ENCODE measurements around the gene CBX2. TPM values are rescaled to one million over a fixed set of nuclear protein-coding genes. Genes with fewer than 3 reads are reported as not detected.

Gene CBX2
- polyA plus RNA-seq, 2 of the 4 experiments (the other 2 are of a cell fraction): 7.4 to 16.4 TPM

GRCh38 chr17:79824893-79825579 lies 47.1 kb downstream of the CBX2 start:
- ATAC-seq (no peak), DNase-seq (ENCODE audit: low read depth in 1 of 2, low spot score in 1 of 2) (no peak), FAIRE-seq (no peak)
- WGBS (ENCODE audit: missing lambda C conversion rate): 78% methylated on average over 6 of the region's 6 CpGs
- Histone ChIP-seq H3K4me3 (no peak overlapping the region), H3K4me1 (peaks cover 14% of the 10 kb centered on the region), H3K27ac (no peak overlapping the region), H3K9me3 (no peaks in the 10 kb centered on the region), H3K4me2 (no peak overlapping the region)
- TF ChIP-seq ELK1 (IDR thresholded peaks at IDR 0.05; ENCODE audit: low read depth, low read length) (no peak), CBX2 (IDR thresholded peaks at IDR 0.05; ENCODE audit: borderline replicate concordance, low read depth) (no peak), RARB (CRISPR knock-in tag; IDR thresholded peaks at IDR 0.05) (no peak), USF2 (IDR thresholded peaks at IDR 0.05) (no peak), EP300 (IDR thresholded peaks at IDR 0.05) (no peak), CHD4 (IDR thresholded peaks at IDR 0.05; ENCODE audit: borderline replicate concordance) (no peak), TP53 (CRISPR knock-in tag; IDR thresholded peaks at IDR 0.05) (no peak), POLR2AphosphoS2 (conservative IDR thresholded peaks at IDR 0.05; ENCODE audit: low read length) (no peak)
- ChIA-PET CTCF (interaction anchor here (1.2 to 39.8 kb wide), 7 partner anchors 5 to 276 kb away, joined by 3 to 1281 read pairs (median 10); partner anchors contain the start of genes CBX4, CBX8 and GAA), POLR2A (no interaction called here)

- FAIRE-seq (no peak), DNase-seq (ENCODE audit: low read depth in 1 of 2, low spot score in 1 of 2) (no peak), ATAC-seq (no peak)
- no peak overlapping the region for H3K27ac ChIP-seq
- WGBS (ENCODE audit: missing lambda C conversion rate): 95% methylated on average over 5 of the region's 5 CpGs
- no peak overlapping the region for H3K4me2 ChIP-seq
- H3K4me3 ChIP-seq: no peak overlapping the region
- ChIA-PET POLR2A (no interaction called here), CTCF (interaction anchor here (1.1 to 39.8 kb wide), 7 partner anchors 5 to 276 kb away, joined by 3 to 1281 read pairs (median 10); partner anchors contain the start of genes CBX4, CBX8 and GAA)
- H3K4me1 ChIP-seq: peaks cover 19% of the 10 kb centered on the region
- TF ChIP-seq RARB (CRISPR knock-in tag; IDR thresholded peaks at IDR 0.05) (no peak), USF2 (IDR thresholded peaks at IDR 0.05) (no peak), NPAS2 (CRISPR knock-in tag; IDR thresholded peaks at IDR 0.05; ENCODE audit: borderline replicate concordance) (no peak), EHF (CRISPR knock-in tag; IDR thresholded peaks at IDR 0.05) (no peak), HOXB5 (CRISPR knock-in tag; IDR thresholded peaks at IDR 0.05) (no peak)
- H3K9me3 ChIP-seq: no peaks in the 10 kb centered on the region
Observed at GRCh38 chr17:79825580-79825921, 47.6 kb downstream of the CBX2 start.

GRCh38 chr17:79826204-79826680 lies 48.3 kb downstream of the CBX2 start:
- no peak for FAIRE-seq
- POLR2A ChIA-PET: no interaction called here

More at GRCh38 chr17:79826204-79826680, 48.3 kb downstream of the CBX2 start:
- ATAC-seq (no peak), DNase-seq (ENCODE audit: low read depth in 1 of 2, low spot score in 1 of 2) (no peak)
- CTCF ChIA-PET: interaction anchor here (1.1 to 39.8 kb wide), 7 partner anchors 6 to 275 kb away, joined by 3 to 1281 read pairs (median 10); partner anchors contain the start of genes CBX4, CBX8 and GAA
- Histone ChIP-seq H3K4me3 (no peak overlapping the region), H3K27ac (no peak overlapping the region), H3K9me3 (no peaks in the 10 kb centered on the region), H3K4me2 (no peak overlapping the region), H3K4me1 (peaks cover 26% of the 10 kb centered on the region)
- TF ChIP-seq NFE2L2 (conservative IDR thresholded peaks at IDR 0.05; ENCODE audit: low read length) (no peak), CTCF (IDR thresholded peaks at IDR 0.05) (no peak), ZC3H11A (IDR thresholded peaks at IDR 0.05) (no peak), TFCP2L1 (CRISPR knock-in tag; IDR thresholded peaks at IDR 0.05) (no peak), HDAC2 (IDR thresholded peaks at IDR 0.05) (no peak), HES2 (IDR thresholded peaks at IDR 0.05) (no peak), KDM5A (IDR thresholded peaks at IDR 0.05) (no peak), BCL3 (IDR thresholded peaks at IDR 0.05) (no peak), USF2 (IDR thresholded peaks at IDR 0.05) (no peak), SMC3 (IDR thresholded peaks at IDR 0.05) (no peak)
- WGBS (ENCODE audit: missing lambda C conversion rate): 84% methylated on average over 11 of the region's 11 CpGs
